Endothelial cell of umbilical vein (primary cell): ENCODE measurements around the gene PRKCB. TPM values are rescaled to one million over a fixed set of nuclear protein-coding genes. Genes with fewer than 3 reads are reported as not detected.

Experiments used
- BruUV-seq: library from RNA; stranded (reverse); fragments of 400-500 nt; replicated peaks from 2 replicates; lab custom pipeline; 2021; lab: Mats Ljungman, UMichigan
- CTCF ChIA-PET: fragments of 300-600, 350-600 bp; sonication (Branson Sonifier 250); formaldehyde crosslinking; loops from one replicate; lab custom pipeline; 2021; ENCODE audit warnings: antibody characterized with exemption, inconsistent platforms; lab: Charles Lee
- POLR2A ChIA-PET: fragments of 300-600, 350-600 bp; sonication (Branson Sonifier 250); formaldehyde crosslinking; loops from one replicate; lab custom pipeline; 2021; ENCODE audit warnings: antibody characterized with exemption, inconsistent platforms; lab: Charles Lee
- DNase-seq: peaks from one replicate; pipeline ENCODE4 v3.0.0-alpha.2; 2011; ENCODE audit warnings: low read depth, low spot score
- FAIRE-seq: peaks from 2 replicates; lab custom pipeline; 2011; peaks lifted over from hg19 to GRCh38; lab: Jason Lieb, UNC
- H2AFZ ChIP-seq: 2 replicates; pipeline ENCODE4 v1.6.0; 2012; ENCODE audit warnings: low read depth, low read length, control low read depth, inconsistent platforms
- H3K27ac ChIP-seq: 2 replicates; pipeline ENCODE4 v1.5.1; 2011; ENCODE audit warnings: low read depth, mild to moderate bottlenecking, control low read depth, low read length, moderate library complexity; ENCODE audit not compliant: insufficient read depth
- H3K27me3 ChIP-seq, 2 experiments: 2 replicates each; pipeline versions ENCODE4 v1.6.0 to v1.6.1; 2011; ENCODE audit warnings: low read length in 2 of 2, mixed read lengths in 1 of 2; ENCODE audit not compliant: control insufficient read depth in 2 of 2, insufficient read depth in 2 of 2
- H3K36me3 ChIP-seq, 2 experiments: 2 replicates in 1 of 2; 3 replicates in 1 of 2; pipeline ENCODE4 v1.5.1; 2011; ENCODE audit warnings: low read length in 2 of 2, mild to moderate bottlenecking in 1 of 2, moderate library complexity in 1 of 2; ENCODE audit not compliant: control insufficient read depth in 2 of 2, insufficient read depth in 2 of 2; ENCODE audit errors: extremely low read depth in 1 of 2
- H3K4me1 ChIP-seq: 3 replicates; pipeline ENCODE4 v1.5.1; 2011; ENCODE audit warnings: mild to moderate bottlenecking, low read length; ENCODE audit not compliant: control insufficient read depth, insufficient read depth; ENCODE audit errors: extremely low read depth
- H3K4me2 ChIP-seq: 2 replicates; pipeline ENCODE4 v1.6.1; 2011; ENCODE audit warnings: low read length, control low read depth, mixed read lengths; ENCODE audit not compliant: insufficient read depth
- H3K4me3 ChIP-seq, 3 experiments: fragments of 200-600 bp in 1 of 3; sonication (generic), shearing (Covaris generic) in 1 of 3; replicated peaks in 1 of 3; 2 replicates each; pipeline ENCODE4 v1.5.1; 2011 to 2016; ENCODE audit warnings: control low read depth in 3 of 3, low read length in 3 of 3, mild to moderate bottlenecking in 2 of 3, inconsistent platforms in 1 of 3, low read depth in 1 of 3, moderate library complexity in 1 of 3; ENCODE audit not compliant: insufficient read depth in 1 of 3
- H3K79me2 ChIP-seq: 2 replicates; pipeline ENCODE4 v1.6.0; 2012; ENCODE audit warnings: low read length, inconsistent platforms; ENCODE audit not compliant: control insufficient read depth, insufficient read depth
- H3K9ac ChIP-seq: replicated peaks from 2 replicates; pipeline ENCODE3; 2011; ENCODE audit warnings: low read length, control low read depth; ENCODE audit not compliant: insufficient read depth; ENCODE audit errors: extremely low read depth
- H3K9me1 ChIP-seq: replicated peaks from 3 replicates; pipeline ENCODE4 v1.6.0; 2011; ENCODE audit warnings: mild to moderate bottlenecking, low read length; ENCODE audit not compliant: control insufficient read depth, insufficient read depth; ENCODE audit errors: extremely low read depth
- H3K9me3 ChIP-seq: replicated peaks from 2 replicates; pipeline ENCODE4 v1.5.1; 2012; ENCODE audit warnings: low read length, inconsistent platforms; ENCODE audit not compliant: control insufficient read depth, insufficient read depth
- H4K20me1 ChIP-seq: replicated peaks from 2 replicates; pipeline ENCODE3; 2011; ENCODE audit warnings: mild to moderate bottlenecking, low read length; ENCODE audit not compliant: control insufficient read depth, insufficient read depth; ENCODE audit errors: extremely low read depth
- EZH2 ChIP-seq: IDR thresholded peaks from 2 replicates; pipeline ENCODE4 v1.6.1; 2012; ENCODE audit warnings: borderline replicate concordance, low read depth, mild to moderate bottlenecking, moderate library complexity, low read length, inconsistent platforms; ENCODE audit not compliant: severe bottlenecking
- FOS ChIP-seq: IDR thresholded peaks from 2 replicates; pipeline ENCODE4 v1.6.1; 2011; ENCODE audit warnings: mild to moderate bottlenecking, low read length, moderate library complexity, borderline replicate concordance; ENCODE audit not compliant: insufficient read depth
- GATA2 ChIP-seq: IDR thresholded peaks from 2 replicates; pipeline ENCODE4 v1.7.0; 2011; ENCODE audit warnings: low read depth, mild to moderate bottlenecking, moderate library complexity, mixed read lengths, low read length; ENCODE audit not compliant: insufficient read length, insufficient read depth
- JUN ChIP-seq: IDR thresholded peaks from 2 replicates; pipeline ENCODE4 v1.6.1; 2011; ENCODE audit warnings: borderline replicate concordance, low read depth; ENCODE audit not compliant: insufficient read length, insufficient read depth
- MYC ChIP-seq: IDR thresholded peaks from one replicate; pipeline ENCODE4 v1.6.1; 2011; ENCODE audit warnings: mild to moderate bottlenecking, low read depth, low read length
- POLR2A ChIP-seq: IDR thresholded peaks from 2 replicates; pipeline ENCODE4 v1.6.1; 2012; ENCODE audit warnings: low read depth, mild to moderate bottlenecking, control low read depth, low read length
- POLR2AphosphoS5 ChIP-seq: IDR thresholded peaks from 2 replicates; pipeline ENCODE4 v1.6.1; 2012; ENCODE audit warnings: low read depth, mild to moderate bottlenecking, control low read depth, low read length, moderate library complexity; ENCODE audit not compliant: insufficient read depth
- dilution Hi-C: fragments of 300-500 bp; cut with MboI; formaldehyde crosslinking; loops from one replicate; pipeline ENCODE4 v1.15.0; 2019; ENCODE audit warnings: low sequenced_read_pairs; ENCODE audit not compliant: extremely low pct_ligation_motif_present
- intact Hi-C: fragments of 100-400 bp; cut with micrococcal nuclease; formaldehyde crosslinking; loops from one replicate; pipeline ENCODE4 v1.10.0; 2022
- polyA plus RNA-seq, 4 experiments: library from polyadenylated mRNA; depleted of rRNA in 3 of 4; stranded (reverse) in 3 of 4; unstranded in 1 of 4; fragments of >200 nt; gene quantifications; 2 replicates each; pipeline versions ENCODE4 v1.2.1 to v1.2.3, GENCODE V29; 2011 to 2012; ENCODE audit warnings: missing spikeins in 1 of 4
- total RNA-seq: library from RNA; stranded (reverse); gene quantifications from 2 replicates; pipeline ENCODE4 v1.2.3, GENCODE V29; 2021
- TF ChIP-seq, protein P1 (sequence below), 2 donors: IDR thresholded peaks; 1 replicate in 1 of 2; 2 replicates in 1 of 2; pipeline ENCODE4 v1.5.1; 2011; ENCODE audit warnings: low read length in 2 of 2, mild to moderate bottlenecking in 2 of 2, moderate library complexity in 2 of 2, control low read depth in 1 of 2, inconsistent platforms in 1 of 2, low read depth in 1 of 2; ENCODE audit not compliant: insufficient read depth in 1 of 2; ENCODE audit errors: extremely low read depth in 1 of 2
- TF ChIP-seq, protein P2 (sequence below): IDR thresholded peaks from 2 replicates; pipeline ENCODE4 v1.6.1; 2011; ENCODE audit not compliant: insufficient read depth, insufficient read length

The PRKCB gene
- total and polyA plus RNA-seq, 2 donors (not counting 3 experiments of a cell fraction or from before 2014, with no cell fraction given), result 0.01 TPM; not detected in 1

DNA sequence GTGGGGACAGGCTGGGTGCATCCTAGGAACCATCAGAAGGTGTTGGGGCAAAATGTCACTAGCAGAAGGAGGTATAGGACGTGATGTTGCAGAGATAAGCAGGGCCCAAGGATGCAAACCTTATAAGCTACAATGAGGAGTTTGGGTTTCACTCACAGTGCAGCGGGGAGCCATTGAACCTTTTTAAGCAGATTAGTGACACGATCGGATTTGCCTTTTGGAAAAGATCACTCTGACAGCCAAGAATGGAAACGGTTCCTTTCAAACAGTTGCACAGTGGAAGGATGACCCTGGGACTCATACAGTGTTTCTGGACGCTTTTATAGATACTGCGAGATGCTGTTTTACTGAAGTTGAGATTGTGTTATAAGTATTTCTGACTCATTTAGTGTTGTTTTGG is 288.5 kb downstream of the PRKCB start:
- Histone ChIP-seq H3K27me3 (no peaks in the 10 kb centered on the region), H3K36me3 (no peaks in the 10 kb centered on the region), H3K9me1 (no peaks in the 10 kb centered on the region), H2AFZ (no peak overlapping the region), H3K4me1 (no peaks in the 10 kb centered on the region), H3K79me2 (no peaks in the 10 kb centered on the region), H3K4me2 (no peak overlapping the region), H3K27ac (no peak overlapping the region), H3K4me3 (no peak overlapping the region), H3K9me3 (no peaks in the 10 kb centered on the region), H4K20me1 (no peaks in the 10 kb centered on the region), H3K9ac (no peak overlapping the region)
- DNase-seq (no peak), FAIRE-seq (no peak)
- TF ChIP-seq JUN, result no peak
- no peak for TF ChIP-seq EZH2
- TF ChIP-seq, protein P1, sequence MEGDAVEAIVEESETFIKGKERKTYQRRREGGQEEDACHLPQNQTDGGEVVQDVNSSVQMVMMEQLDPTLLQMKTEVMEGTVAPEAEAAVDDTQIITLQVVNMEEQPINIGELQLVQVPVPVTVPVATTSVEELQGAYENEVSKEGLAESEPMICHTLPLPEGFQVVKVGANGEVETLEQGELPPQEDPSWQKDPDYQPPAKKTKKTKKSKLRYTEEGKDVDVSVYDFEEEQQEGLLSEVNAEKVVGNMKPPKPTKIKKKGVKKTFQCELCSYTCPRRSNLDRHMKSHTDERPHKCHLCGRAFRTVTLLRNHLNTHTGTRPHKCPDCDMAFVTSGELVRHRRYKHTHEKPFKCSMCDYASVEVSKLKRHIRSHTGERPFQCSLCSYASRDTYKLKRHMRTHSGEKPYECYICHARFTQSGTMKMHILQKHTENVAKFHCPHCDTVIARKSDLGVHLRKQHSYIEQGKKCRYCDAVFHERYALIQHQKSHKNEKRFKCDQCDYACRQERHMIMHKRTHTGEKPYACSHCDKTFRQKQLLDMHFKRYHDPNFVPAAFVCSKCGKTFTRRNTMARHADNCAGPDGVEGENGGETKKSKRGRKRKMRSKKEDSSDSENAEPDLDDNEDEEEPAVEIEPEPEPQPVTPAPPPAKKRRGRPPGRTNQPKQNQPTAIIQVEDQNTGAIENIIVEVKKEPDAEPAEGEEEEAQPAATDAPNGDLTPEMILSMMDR (IDR thresholded peaks at IDR 0.05; ENCODE audit: extremely low read depth in 1 of 2, insufficient read depth in 1 of 2, low read depth in 1 of 2, low read length in 2 of 2), result no peak
- TF ChIP-seq FOS, result no peak
- TF ChIP-seq MYC, result no peak
- TF ChIP-seq POLR2AphosphoS5, result no peak
- TF ChIP-seq, protein P2, sequence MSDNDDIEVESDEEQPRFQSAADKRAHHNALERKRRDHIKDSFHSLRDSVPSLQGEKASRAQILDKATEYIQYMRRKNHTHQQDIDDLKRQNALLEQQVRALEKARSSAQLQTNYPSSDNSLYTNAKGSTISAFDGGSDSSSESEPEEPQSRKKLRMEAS, result no peak
- TF ChIP-seq GATA2, result no peak
- no peak for TF ChIP-seq POLR2A
- dilution Hi-C loops, result no loop called here
- ChIA-PET POLR2A (no interaction called here), CTCF (interaction anchor here (0.6 to 1.5 kb wide), 2 partner anchors 53 to 322 kb away, joined by 3 to 4 read pairs; no protein-coding TSS in a partner anchor)
- BruUV-seq, result no TSS peak
- intact Hi-C loops, result no loop called here
